Esophagus (tissue), 2 donors: Measurements from ENCODE around the gene TECR. TPM values are rescaled to one million over a fixed set of nuclear protein-coding genes. Genes with fewer than 3 reads are reported as not detected.
A peak's percentile ranks its signal among the peaks of the same experiment; 100 is the strongest.
"Not testable (repeated sequence)": the region's sequence is repeated elsewhere in the genome, so short reads cannot be mapped to it uniquely, and the experiment has no call there.

Experiments
- H3K27ac ChIP-seq, 2 donors: one replicate each; pipeline ENCODE4 v1.5.1; 2013; ENCODE audit warnings: low read depth in 2 of 2, mild to moderate bottlenecking in 2 of 2, inconsistent platforms in 1 of 2, low read length in 1 of 2, moderate library complexity in 1 of 2
- H3K27me3 ChIP-seq, 2 donors: one replicate each; pipeline ENCODE4 v1.6.1; 2013; ENCODE audit warnings: low read length in 2 of 2, control low read depth in 1 of 2, mild to moderate bottlenecking in 1 of 2; ENCODE audit not compliant: insufficient read depth in 2 of 2, control insufficient read depth in 1 of 2
- H3K36me3 ChIP-seq, 2 donors: one replicate each; pipeline ENCODE4 v1.6.1; 2013; ENCODE audit warnings: low read length in 1 of 2; ENCODE audit not compliant: control insufficient read depth in 2 of 2, insufficient read depth in 2 of 2
- H3K4me1 ChIP-seq, 2 donors: one replicate each; pipeline ENCODE4 v1.6.1; 2013; ENCODE audit warnings: low read length in 1 of 2; ENCODE audit not compliant: control insufficient read depth in 2 of 2, insufficient read depth in 2 of 2
- H3K4me3 ChIP-seq, 2 donors: one replicate each; pipeline ENCODE4 v1.5.1; 2013; ENCODE audit warnings: low read length in 2 of 2, mild to moderate bottlenecking in 2 of 2, low read depth in 1 of 2, moderate library complexity in 1 of 2
- H3K9me3 ChIP-seq, 2 donors: one replicate each; pipeline ENCODE4 v1.6.1; 2013; ENCODE audit warnings: mild to moderate bottlenecking in 2 of 2, low read depth in 1 of 2, low read length in 1 of 2, moderate library complexity in 1 of 2; ENCODE audit not compliant: control insufficient read depth in 2 of 2, insufficient read depth in 1 of 2
- WGBS, 2 donors: extraction: QIAGEN DNeasy Blood & Tissue Kit; methylation state at CpG; one replicate each; pipeline ENCODE4 v1.1.7; 2013; 5-methylcytosine and 5-hydroxymethylcytosine counted together
- polyA plus RNA-seq, 2 donors: library from polyadenylated mRNA; stranded (reverse); fragments of 200-250 nt; gene quantifications; one replicate each; pipeline ENCODE4 v1.2.3, GENCODE V29; 2013
- donor health status: healthy with polysubstance abuse.
- donor health status: Bipolar disorder and iron deficiency.

TECR gene
- polyA plus RNA-seq, 2 donors, result 362 to 444 TPM

- Histone ChIP-seq H3K36me3 (peaks cover 0 to 42% of the 10 kb centered on the region in 2 donors), H3K4me1 (peaks cover 8 to 33% of the 10 kb centered on the region in 2 donors), H3K27ac (peak overlapping the region; percentile 34 to 70)
- not testable (repeated sequence) for H3K27me3 ChIP-seq, H3K4me3 ChIP-seq, H3K9me3 ChIP-seq
- 78 to 80% methylated on average over 21 to 22 of the region's 22 CpGs for WGBS, 2 donors
These were observed 35.4 kb downstream of the TECR start for GRCh38 chr19:14564652-14565297.

GRCh38 chr19:14565298-14565679, 35.9 kb downstream of the TECR start:
- Histone ChIP-seq H3K27ac (no peak overlapping the region), H3K4me3 (no peak overlapping the region), H3K27me3 (no peaks in the 10 kb centered on the region), H3K4me1 (peaks cover 5 to 28% of the 10 kb centered on the region in 2 donors), H3K36me3 (peaks cover 0 to 42% of the 10 kb centered on the region in 2 donors), H3K9me3 (no peaks in the 10 kb centered on the region)
- WGBS, 2 donors, result 86 to 92% methylated on average over 22 of the region's 22 CpGs

GRCh38 chr19:14565765-14566711, 36.6 kb downstream of the TECR start:
- peak overlapping the region in 1 of 2 donors; percentile 15 for H3K27ac ChIP-seq
- H3K4me1 ChIP-seq, result peaks cover 4 to 27% of the 10 kb centered on the region in 2 donors

GRCh38 chr19:14566712-14567077, 37.3 kb downstream of the TECR start:
- Histone ChIP-seq H3K36me3 (peaks cover 0 to 42% of the 10 kb centered on the region in 2 donors), H3K4me1 (peaks cover 0 to 27% of the 10 kb centered on the region in 2 donors), H3K27ac (peak overlapping the region in 1 of 2 donors; percentile 17), H3K9me3 (no peaks in the 10 kb centered on the region), H3K27me3 (no peaks in the 10 kb centered on the region), H3K4me3 (no peak overlapping the region)
- WGBS, 2 donors, result 72 to 74% methylated on average over 17 to 18 of the region's 18 CpGs

More at GRCh38 chr19:14565765-14566711, 36.6 kb downstream of the TECR start:
- WGBS, 2 donors, result 83 to 84% methylated on average over 24 to 27 of the region's 31 CpGs
- H3K9me3 ChIP-seq, result no peaks in the 10 kb centered on the region
- H3K27me3 ChIP-seq, result no peaks in the 10 kb centered on the region
- no peak overlapping the region for H3K4me3 ChIP-seq
- peaks cover 0 to 42% of the 10 kb centered on the region in 2 donors for H3K36me3 ChIP-seq

GRCh38 chr19:14567079-14567478, 37.7 kb downstream of the TECR start:
- Histone ChIP-seq H3K9me3 (no peaks in the 10 kb centered on the region), H3K4me1 (peaks cover 0 to 24% of the 10 kb centered on the region in 2 donors), H3K4me3 (no peak overlapping the region), H3K36me3 (peaks cover 0 to 42% of the 10 kb centered on the region in 2 donors), H3K27me3 (no peaks in the 10 kb centered on the region), H3K27ac (peak overlapping the region in 1 of 2 donors; percentile 17)
- WGBS, 2 donors, result 75 to 82% methylated on average over 11 of the region's 11 CpGs

- Histone ChIP-seq H3K27me3 (no peaks in the 10 kb centered on the region), H3K4me1 (peaks cover 0 to 15% of the 10 kb centered on the region in 2 donors), H3K4me3 (peak overlapping the region; percentile 84 to 95), H3K27ac (peak overlapping the region; percentile 81 to 92), H3K9me3 (no peaks in the 10 kb centered on the region), H3K36me3 (peaks cover 0 to 20% of the 10 kb centered on the region in 2 donors)
- WGBS, 2 donors, result 36 to 40% methylated on average over 22 of the region's 22 CpGs
These were observed 41.6 kb downstream of the TECR start for GRCh38 chr19:14570864-14571527.

- peaks cover 0 to 12% of the 10 kb centered on the region in 2 donors for H3K4me1 ChIP-seq
- peaks cover 0 to 13% of the 10 kb centered on the region in 2 donors for H3K36me3 ChIP-seq
- no peaks in the 10 kb centered on the region for H3K27me3 ChIP-seq
- H3K27ac ChIP-seq, result peak within 1 kb of the TSS; percentile 81 to 92
- no peaks in the 10 kb centered on the region for H3K9me3 ChIP-seq
- peak within 1 kb of the TSS; percentile 84 to 95 for H3K4me3 ChIP-seq
- WGBS, 2 donors, result 2% methylated on average over 39 to 40 of the region's 40 CpGs
These were observed 42.5 kb downstream of the TECR start, which contains the start of gene NDUFB7 for GRCh38 chr19:14571695-14572490. Gene NDUFB7 (minus strand): TSS chr19:14572066. CDS start chr19:14572000, 66 bp downstream.

- no peaks in the 10 kb centered on the region for H3K27me3 ChIP-seq
- no peaks in the 10 kb centered on the region for H3K9me3 ChIP-seq
- no peak overlapping the region for H3K4me3 ChIP-seq
- H3K27ac ChIP-seq, result no peak overlapping the region
- peaks cover 0 to 9% of the 10 kb centered on the region in 2 donors for H3K4me1 ChIP-seq
- 80 to 83% methylated on average over 6 of the region's 6 CpGs for WGBS, 2 donors
- no peaks in the 10 kb centered on the region for H3K36me3 ChIP-seq
These were observed 46.1 kb downstream of the TECR start for GRCh38 chr19:14575428-14575980.
